K562 (cell line): ENCODE data around the gene RPRML. TPM values are rescaled to one million over a fixed set of nuclear protein-coding genes. Genes with fewer than 3 reads are reported as not detected.

Experiments
- AFF1 ChIP-seq, 2 experiments: fragments of 450-650 bp; IDR thresholded peaks; 2 replicates each; pipeline ENCODE4 v1.6.1; 2018; ENCODE audit warnings: mild to moderate bottlenecking in 2 of 2, low read depth in 1 of 2; ENCODE audit not compliant: partially characterized antibody in 2 of 2
- CBFB ChIP-seq: sonication (generic); formaldehyde crosslinking; IDR thresholded peaks from 2 replicates; pipeline ENCODE4 v1.4.0; 2020; ENCODE audit warnings: mild to moderate bottlenecking, missing genetic modification reagents
- CCNT2 ChIP-seq: IDR thresholded peaks from 2 replicates; pipeline ENCODE4 v1.6.1; 2011; ENCODE audit warnings: borderline replicate concordance, low read depth, mild to moderate bottlenecking, moderate library complexity, mixed read lengths, low read length; ENCODE audit not compliant: insufficient read length; ENCODE audit errors: extremely low read depth
- ERF ChIP-seq: fragments of 450-650 bp; formaldehyde crosslinking; IDR thresholded peaks from 2 replicates; pipeline ENCODE4 v1.4.0; 2020; ENCODE audit warnings: mild to moderate bottlenecking, mixed read lengths
- FOXM1 ChIP-seq, 2 experiments: fragments of 450-650 bp in 1 of 2; sonication (generic) in 1 of 2; formaldehyde crosslinking in 1 of 2; IDR thresholded peaks; 2 replicates each; pipeline versions ENCODE4 v1.6.1 to v1.9.0; 2017 to 2022; ENCODE audit warnings: low read depth in 2 of 2, mild to moderate bottlenecking in 2 of 2, missing genetic modification reagents in 1 of 2, moderate library complexity in 1 of 2
- PHB2 ChIP-seq: fragments of 450-650 bp; IDR thresholded peaks from 2 replicates; pipeline ENCODE4 v1.6.1; 2017; ENCODE audit warnings: low read depth
- PML ChIP-seq: IDR thresholded peaks from 2 replicates; pipeline ENCODE4 v1.6.1; 2012; ENCODE audit warnings: low read length, inconsistent platforms
- REST ChIP-seq, 2 experiments: fragments of 450-650 bp; formaldehyde crosslinking in 1 of 2; IDR thresholded peaks; 2 replicates each; pipeline versions ENCODE4 v1.4.0 to v1.6.1; 2014 to 2020; ENCODE audit warnings: mild to moderate bottlenecking in 2 of 2, borderline replicate concordance in 1 of 2, low read depth in 1 of 2
- SREBF1 ChIP-seq: fragments of 150-350 bp; IDR thresholded peaks from 2 replicates; pipeline ENCODE4 v1.6.1; 2014; ENCODE audit warnings: antibody characterized with exemption, low read depth, low read length, borderline replicate concordance
- XRCC5 ChIP-seq: fragments of 200-400 bp; formaldehyde crosslinking; IDR thresholded peaks from 2 replicates; pipeline ENCODE4 v1.6.1; 2017; ENCODE audit warnings: low read depth, mild to moderate bottlenecking, low read length
- ZNF12 ChIP-seq: sonication (generic); formaldehyde crosslinking; IDR thresholded peaks from 2 replicates; pipeline ENCODE4 v1.4.0; 2020; ENCODE audit warnings: mild to moderate bottlenecking, missing genetic modification reagents
- ZNF197 ChIP-seq: fragments of 200-800 bp; sonication (Bioruptor generic); IDR thresholded peaks from 2 replicates; pipeline ENCODE4 v1.6.1; 2016; ENCODE audit warnings: low read depth, missing genetic modification characterization, missing compliant biosample characterization
- ZNF324 ChIP-seq: fragments of 250-450 bp; sonication (Bioruptor Pico); IDR thresholded peaks from 2 replicates; pipeline ENCODE4 v1.4.0; 2020; ENCODE audit warnings: mild to moderate bottlenecking
- ZNF584 ChIP-seq: fragments of 200-800 bp; sonication (Bioruptor generic); IDR thresholded peaks from 2 replicates; pipeline ENCODE4 v1.6.1; 2016; ENCODE audit warnings: low read depth, mild to moderate bottlenecking, missing genetic modification characterization, missing compliant biosample characterization
- polyA plus RNA-seq, 8 experiments: library from polyadenylated mRNA; depleted of rRNA in 4 of 8; stranded (reverse) in 5 of 8; unstranded in 3 of 8; fragments of >200 nt; fragmentation: Nextera tagmentation in 2 of 8; fragmentation: Illumina TruSeq in 1 of 8; extraction: Ambion mirVana in 2 of 8; extraction: Trizol in 1 of 8; gene quantifications; 2 replicates each; pipeline versions ENCODE4 v1.2.1 to v1.2.3, GENCODE V29; 2011 to 2014; ENCODE audit warnings: inconsistent platforms in 1 of 8, missing spikeins in 1 of 8
- total RNA-seq, 7 experiments: library from RNA; depleted of rRNA in 6 of 7; stranded (reverse); fragments of >200 nt in 6 of 7; fragmentation: Illumina TruSeq in 2 of 7; extraction: Trizol in 2 of 7; gene quantifications; 2 replicates each; pipeline versions ENCODE4 v1.2.1 to v1.2.3, GENCODE V29; 2011 to 2021; ENCODE audit warnings: low replicate concordance in 1 of 7

The RPRML gene
- total and polyA plus RNA-seq, 9 of the 15 experiments (the other 6 are each of a cell fraction or from before 2014, with no cell fraction given) = not detected

GRCh38 chr17:46940692-46941404, 38.2 kb downstream of the RPRML start (continued):
- TF ChIP-seq REST (IDR thresholded peaks at IDR 0.05; ENCODE audit: borderline replicate concordance) = peak; percentile 80
- TF ChIP-seq REST (CRISPR knock-in tag; IDR thresholded peaks at IDR 0.05; ENCODE audit: low read depth) = no peak
- TF ChIP-seq FOXM1 (IDR thresholded peaks at IDR 0.05; ENCODE audit: low read depth) = no peak
- TF ChIP-seq FOXM1 (CRISPR knock-in tag; IDR thresholded peaks at IDR 0.05; ENCODE audit: low read depth) = no peak
- no peak for TF ChIP-seq ZNF12 (CRISPR knock-in tag)
- no peak for TF ChIP-seq ZNF197 (CRISPR knock-in tag)
- TF ChIP-seq ERF (CRISPR knock-in tag) = no peak
- TF ChIP-seq PML = 0 out of 2 replicates have a peak, but pooled peaks have one; percentile 19
- no peak for TF ChIP-seq ZNF324
- no peak for TF ChIP-seq AFF1 (IDR thresholded peaks at IDR 0.05; ENCODE audit: low read depth in 1 of 2, partially characterized antibody in 2 of 2)
- TF ChIP-seq CBFB (CRISPR knock-in tag) = no peak
- no peak for TF ChIP-seq CCNT2
- TF ChIP-seq SREBF1 = no peak
- peak; percentile 82; the same call in 1 of the 2 replicates for TF ChIP-seq XRCC5
- no peak for TF ChIP-seq ZNF584
- no peak for TF ChIP-seq PHB2
